GM19193 (cell line): ENCODE data around the gene CSRNP3.

ENCODE experiments used
- POLR2A ChIP-seq: IDR thresholded peaks from 4 replicates; pipeline ENCODE4 v1.6.1; 2011; ENCODE audit not compliant: insufficient read depth, insufficient read length; ENCODE audit errors: extremely low read depth

Gene CSRNP3

DNA sequence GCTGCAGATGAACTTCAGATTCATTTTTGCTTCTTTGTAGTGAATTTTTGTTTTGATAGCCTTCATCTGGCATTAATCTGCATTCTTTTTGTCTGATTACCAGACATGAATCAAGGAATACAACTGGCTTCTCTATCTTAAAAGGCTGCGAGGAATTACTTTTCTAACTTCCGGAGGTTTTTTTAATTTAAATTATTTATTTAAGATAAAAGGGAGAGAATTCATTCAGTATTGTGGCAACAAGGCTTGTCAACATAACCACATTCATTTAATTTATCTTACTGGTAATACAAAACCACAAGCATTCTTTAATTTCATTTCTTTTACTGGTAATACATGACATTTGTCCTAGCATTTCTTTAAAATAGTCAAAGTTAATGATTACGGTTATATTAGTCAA, 36.0 kb downstream of the CSRNP3 start:
- no peak for TF ChIP-seq POLR2A

DNA sequence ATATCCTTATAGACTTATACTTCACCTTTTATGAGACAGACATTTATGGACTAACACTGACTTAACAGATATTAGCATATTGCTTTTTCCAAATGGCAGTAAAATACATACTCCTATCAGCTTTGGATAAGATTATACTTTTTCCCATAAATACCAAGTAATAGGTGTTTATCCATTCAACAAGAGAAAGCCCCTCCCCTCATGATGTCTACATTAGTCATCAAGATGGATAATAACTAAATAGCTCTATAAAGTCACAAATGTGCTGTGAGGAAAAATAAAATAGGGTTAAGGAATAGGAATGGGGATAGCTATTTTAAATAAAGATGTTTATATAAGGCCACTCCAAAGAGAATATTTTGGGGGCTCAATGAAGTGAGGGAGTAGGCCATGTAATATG, 39.4 kb downstream of the CSRNP3 start:
- no peak for TF ChIP-seq POLR2A

DNA sequence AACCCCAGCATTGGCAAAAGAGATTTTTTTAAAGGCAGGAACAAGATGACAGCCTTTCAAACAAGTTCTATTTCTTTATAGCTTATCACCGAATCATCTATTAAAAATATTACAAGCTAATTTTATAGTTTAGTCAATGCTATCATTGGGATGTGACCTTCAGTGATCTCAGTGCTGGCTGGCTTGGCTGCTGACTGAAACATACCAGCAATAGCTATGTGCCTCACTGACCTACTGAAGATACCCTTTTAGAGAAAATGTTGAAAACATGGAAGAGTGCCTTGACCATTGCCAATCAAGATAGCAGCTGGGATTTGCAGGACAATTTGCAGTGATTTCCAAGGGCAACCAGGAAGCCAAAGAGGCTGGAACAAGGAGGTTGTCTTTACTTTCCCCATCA, 44.0 kb downstream of the CSRNP3 start:
- no peak for TF ChIP-seq POLR2A

DNA sequence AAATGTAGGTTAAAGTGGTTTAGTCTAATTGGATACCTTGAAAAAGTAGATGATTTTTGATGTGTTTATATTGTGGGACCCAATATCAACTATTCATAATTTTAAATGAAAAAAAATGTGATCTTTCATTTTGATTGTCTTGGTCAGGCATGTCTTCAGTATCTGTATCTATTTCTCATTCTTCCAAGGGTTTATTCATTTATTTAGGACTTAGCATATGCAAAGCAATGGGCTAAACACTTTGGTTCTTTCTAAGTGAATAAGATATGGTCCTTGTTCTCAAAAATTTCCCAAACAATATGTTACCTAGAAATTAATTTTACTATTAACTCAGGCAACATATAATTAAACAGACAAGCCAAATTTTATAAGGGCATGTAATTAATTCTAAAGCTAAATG, 49.1 kb downstream of the CSRNP3 start:
- no peak for TF ChIP-seq POLR2A

DNA sequence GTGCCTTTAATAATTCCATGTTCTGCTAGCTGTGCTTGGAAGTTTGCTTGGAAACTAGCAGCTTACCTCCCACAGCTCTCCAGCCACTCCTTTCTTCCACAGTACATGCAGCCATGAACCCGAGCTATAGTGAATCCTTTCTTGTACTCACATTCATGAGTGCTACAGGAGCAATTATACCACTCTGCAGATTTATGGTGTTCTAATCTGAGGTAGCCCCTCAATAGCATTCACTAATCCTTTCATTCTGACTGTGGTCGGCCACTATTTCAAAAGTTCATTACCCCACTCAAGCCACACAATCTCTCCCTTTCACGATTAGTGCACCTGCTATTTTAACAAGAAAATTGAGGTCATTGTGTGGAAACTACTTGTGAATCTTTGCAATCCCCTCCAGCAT, 53.2 kb downstream of the CSRNP3 start:
- TF ChIP-seq POLR2A: no peak

- no peak for TF ChIP-seq POLR2A
These were observed 55.2 kb downstream of the CSRNP3 start for GRCh38 chr2:165524720-165525119.

GRCh38 chr2:165528691-165529090, 59.2 kb downstream of the CSRNP3 start:
- TF ChIP-seq POLR2A: no peak

- no peak for TF ChIP-seq POLR2A
These were observed 59.6 kb downstream of the CSRNP3 start for GRCh38 chr2:165529130-165529529.

DNA sequence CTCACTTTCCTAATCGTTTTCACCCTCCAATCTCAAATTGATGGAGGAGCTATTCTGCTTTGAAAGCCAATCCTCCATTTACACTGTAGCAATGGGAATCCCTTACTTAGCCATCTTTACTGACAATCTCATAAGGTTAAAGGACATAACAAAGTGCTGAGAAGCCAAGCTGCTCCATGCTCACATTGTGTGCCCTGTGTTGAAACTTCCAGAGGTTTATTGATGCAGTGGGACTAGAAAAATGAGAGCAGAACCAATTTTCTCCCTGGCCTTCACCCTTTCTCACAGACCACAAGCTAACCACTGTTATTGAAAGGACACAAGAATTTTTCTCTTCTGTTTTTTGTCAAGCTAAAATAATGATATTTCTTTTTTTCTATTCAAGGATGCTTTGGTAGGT, 63.8 kb downstream of the CSRNP3 start:
- TF ChIP-seq POLR2A: no peak

- no peak for TF ChIP-seq POLR2A
These were observed 66.0 kb downstream of the CSRNP3 start for GRCh38 chr2:165535471-165535870.

- TF ChIP-seq POLR2A: no peak
These were observed 67.5 kb downstream of the CSRNP3 start for GRCh38 chr2:165536851-165537499.

- no peak for TF ChIP-seq POLR2A
These were observed 70.5 kb downstream of the CSRNP3 start for GRCh38 chr2:165539985-165540384.

DNA sequence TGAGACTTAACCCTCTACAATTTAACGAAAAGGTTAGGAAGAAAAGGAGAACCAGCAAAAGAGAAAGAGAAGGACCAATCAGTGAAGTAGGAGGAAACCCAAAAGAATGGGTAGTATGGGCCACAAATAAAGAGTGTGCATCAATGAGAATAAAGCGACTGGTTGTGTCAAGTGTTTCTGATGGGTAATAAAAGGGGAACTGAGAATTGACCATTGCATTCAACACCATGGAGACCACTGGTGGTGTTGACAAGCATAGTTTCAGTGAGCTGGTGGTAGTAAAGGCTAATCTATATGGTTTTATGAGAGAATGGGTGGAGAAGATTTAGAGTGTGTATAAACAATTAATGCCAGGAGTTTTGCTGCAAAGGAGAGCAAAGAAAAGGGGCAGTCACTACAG, 75.4 kb downstream of the CSRNP3 start:
- no peak for TF ChIP-seq POLR2A

DNA sequence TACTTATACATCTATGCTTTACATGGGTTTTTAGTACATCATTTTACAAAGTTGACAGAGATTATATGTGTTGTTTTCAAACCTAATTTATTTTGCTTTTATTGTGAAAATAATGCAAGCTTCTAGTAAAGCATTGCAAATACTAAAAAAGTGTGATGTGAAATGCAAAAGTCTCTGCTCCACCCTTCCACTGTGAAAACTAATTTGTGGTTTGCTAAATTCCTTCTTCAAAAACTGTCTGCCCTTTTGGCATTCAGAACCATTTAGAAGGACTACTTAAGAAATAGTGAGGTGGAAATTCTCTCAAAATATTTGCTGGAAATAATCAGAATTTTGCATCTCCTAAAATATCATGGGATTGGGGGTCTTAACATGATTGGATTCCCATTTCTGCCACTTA, 78.4 kb downstream of the CSRNP3 start:
- no peak for TF ChIP-seq POLR2A

DNA sequence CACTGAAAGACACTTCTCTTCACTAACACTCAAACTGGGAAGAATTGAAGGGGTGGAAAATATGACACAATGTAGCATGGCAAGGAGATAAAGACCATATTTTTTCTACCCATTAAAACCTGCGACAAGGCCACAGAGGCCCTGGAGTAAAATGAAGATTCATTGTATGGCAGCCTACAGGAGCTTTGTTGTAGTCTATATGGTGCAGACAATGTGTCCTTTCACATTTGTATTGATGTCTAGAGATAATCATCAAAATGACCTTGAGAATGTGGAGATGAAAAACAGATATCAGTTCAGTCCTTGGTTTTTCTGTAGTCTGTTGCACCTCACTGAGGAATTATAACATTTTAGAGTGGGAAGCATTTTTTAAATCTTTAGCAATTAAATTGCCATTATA, 80.1 kb downstream of the CSRNP3 start:
- no peak for TF ChIP-seq POLR2A

- no peak for TF ChIP-seq POLR2A
These were observed 89.3 kb downstream of the CSRNP3 start for GRCh38 chr2:165558832-165559231.

- TF ChIP-seq POLR2A: no peak
These were observed 91.0 kb downstream of the CSRNP3 start for GRCh38 chr2:165560377-165560988.

- no peak for TF ChIP-seq POLR2A
These were observed 92.0 kb downstream of the CSRNP3 start for GRCh38 chr2:165561516-165561915.

DNA sequence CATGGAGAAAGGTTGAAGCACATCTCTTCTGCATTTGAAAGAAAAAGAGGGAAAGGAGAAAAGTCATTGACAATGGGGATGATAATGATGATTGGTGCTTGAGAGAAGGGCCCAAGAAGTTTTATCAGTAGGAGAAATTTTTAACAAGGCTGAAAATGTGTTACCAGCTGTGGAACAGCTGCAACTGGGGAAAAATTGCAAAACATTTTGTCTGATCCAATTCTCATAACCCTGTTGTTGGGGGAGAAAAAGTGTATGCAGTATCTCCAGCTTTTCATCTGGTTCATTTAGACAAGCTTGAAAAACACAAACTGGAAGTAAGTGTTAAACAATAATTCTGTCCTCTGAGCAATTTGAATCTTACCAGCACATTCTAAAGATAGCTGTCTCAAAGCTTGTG, 92.7 kb downstream of the CSRNP3 start:
- no peak for TF ChIP-seq POLR2A
